G401 (cell line): ENCODE measurements around the gene ANKS1A. TPM values are rescaled to one million over a fixed set of nuclear protein-coding genes. Genes with fewer than 3 reads are reported as not detected.
"Not testable (repeated sequence)": the region's sequence is repeated elsewhere in the genome, so short reads cannot be mapped to it uniquely, and the experiment has no call there.

Experiments used
- DNase-seq: peaks from one replicate; pipeline ENCODE4 v3.0.0-alpha.2; 2015; ENCODE audit warnings: low spot score
- in situ Hi-C: cut with HindIII; loops from 2 replicates; pipeline ENCODE4 v1.10.0; 2016; ENCODE audit warnings: low sequenced_read_pairs, mixed read lengths
- total RNA-seq: library from RNA; depleted of rRNA; stranded (reverse); fragments of >200 nt; shearing (Covaris generic); gene quantifications from 2 replicates; pipeline ENCODE4 v1.2.3, GENCODE V29; 2014

Gene ANKS1A
- total RNA-seq, 1 experiment from 2014 or later = 14.2 TPM

DNA sequence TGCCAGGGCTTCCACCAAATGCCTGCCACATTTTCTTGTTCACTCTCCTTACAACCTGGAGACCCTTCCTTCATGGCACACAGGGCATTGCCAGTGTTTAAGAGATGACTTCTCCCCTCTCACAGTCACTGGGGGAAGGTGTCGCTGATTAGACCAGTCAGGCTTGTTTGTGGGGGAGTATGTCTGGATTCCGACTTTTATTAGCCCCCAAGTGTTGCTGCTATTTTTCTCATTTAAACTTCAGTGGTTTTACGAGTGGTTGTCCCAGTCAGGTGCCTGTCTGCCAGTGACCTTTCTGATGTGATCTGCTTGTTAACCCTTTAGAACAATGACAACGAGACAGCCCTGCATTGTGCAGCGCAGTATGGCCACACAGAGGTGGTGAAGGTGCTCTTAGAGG lies 92.3 kb downstream of the ANKS1A start:
- no peak for DNase-seq
- in situ Hi-C loops = loop anchor here (5.0 kb wide), 1 partner anchor 49 kb away; no protein-coding TSS in a partner anchor

DNA sequence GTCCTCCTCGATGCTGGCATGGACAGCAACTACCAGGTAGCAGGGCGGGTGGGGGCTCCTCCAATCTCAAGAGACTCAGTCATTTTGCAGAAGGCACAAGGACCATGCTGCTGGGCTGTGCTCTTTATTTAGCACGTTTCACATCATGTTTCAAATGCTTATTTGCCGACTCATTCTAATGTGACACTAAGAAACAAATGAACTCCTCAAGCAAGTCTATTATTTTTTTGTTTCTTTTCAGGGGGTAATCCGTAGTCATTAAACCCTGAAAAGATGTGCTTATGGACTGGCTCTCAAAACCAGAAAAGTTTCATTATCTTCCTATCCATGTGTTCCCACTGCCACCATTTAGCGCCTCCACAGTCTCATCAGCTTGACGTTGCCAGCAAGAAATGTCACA lies 92.9 kb downstream of the ANKS1A start:
- in situ Hi-C loops = loop anchor here (5.0 kb wide), 1 partner anchor 50 kb away; no protein-coding TSS in a partner anchor
- no peak for DNase-seq

DNA sequence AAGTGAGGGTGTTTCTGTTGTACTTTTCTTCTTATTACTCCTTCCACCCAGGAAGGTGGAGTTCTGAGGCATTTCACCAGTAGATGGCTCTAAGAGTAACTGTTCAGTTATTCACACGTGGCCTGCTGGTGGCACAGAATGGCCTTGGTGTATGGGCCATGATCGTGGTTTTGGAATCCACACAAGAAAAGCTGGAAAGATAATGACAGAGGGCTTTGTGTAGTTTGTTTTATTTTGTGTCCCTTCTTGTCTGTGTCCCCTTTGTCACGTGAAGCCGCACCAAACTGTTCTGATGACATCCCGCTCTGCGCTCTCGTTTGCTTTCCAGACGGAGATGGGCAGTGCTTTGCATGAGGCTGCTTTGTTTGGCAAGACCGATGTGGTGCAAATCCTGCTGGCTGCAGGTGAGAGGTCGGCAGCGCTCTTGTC lies 93.4 kb downstream of the ANKS1A start:
- in situ Hi-C loops = loop anchor here (5.0 kb wide), 1 partner anchor 50 kb away; no protein-coding TSS in a partner anchor
- DNase-seq = peak; percentile 47

DNA sequence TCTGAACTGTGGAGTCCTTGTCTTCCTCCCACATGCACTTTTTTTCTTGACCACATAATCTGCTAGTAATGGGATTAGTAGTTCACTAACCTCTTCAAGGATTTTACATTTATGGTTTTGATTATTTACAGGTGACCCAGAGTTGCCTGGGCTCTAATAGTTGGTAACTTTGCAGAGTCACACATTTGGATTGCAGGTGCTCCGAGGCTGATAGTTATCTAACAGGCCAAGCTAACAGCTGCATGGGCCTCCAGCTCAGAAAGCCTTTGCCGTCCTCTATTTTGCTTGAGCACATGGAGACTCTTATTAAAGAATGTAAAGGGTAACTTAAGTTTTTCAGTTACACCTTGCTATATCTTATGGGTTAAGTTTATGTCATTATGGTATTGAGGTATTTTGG lies 95.4 kb downstream of the ANKS1A start:
- DNase-seq = no peak
- in situ Hi-C loops = loop anchor here (5.0 kb wide), 1 partner anchor 52 kb away; no protein-coding TSS in a partner anchor

DNA sequence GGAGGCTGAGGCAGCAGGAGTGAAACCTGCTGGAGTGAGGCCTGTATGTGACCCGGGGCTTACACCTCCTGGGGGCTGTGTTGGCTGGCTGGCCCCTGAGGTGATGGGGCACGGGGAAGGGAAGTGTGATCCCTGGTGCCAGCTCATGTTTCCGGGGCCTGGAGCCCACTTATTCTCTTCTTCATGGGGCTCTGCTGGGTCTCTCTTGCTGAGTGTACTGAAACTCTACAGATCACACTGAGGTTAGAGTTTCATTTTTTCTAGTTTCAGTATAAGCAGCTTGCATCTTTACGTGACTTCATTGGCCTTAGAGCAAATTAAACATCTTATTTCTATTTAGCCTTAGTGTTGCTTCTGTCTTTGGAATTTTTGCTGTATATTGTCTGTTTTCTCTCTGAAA lies 96.2 kb downstream of the ANKS1A start:
- in situ Hi-C loops = no loop called here
- DNase-seq = no peak

DNA sequence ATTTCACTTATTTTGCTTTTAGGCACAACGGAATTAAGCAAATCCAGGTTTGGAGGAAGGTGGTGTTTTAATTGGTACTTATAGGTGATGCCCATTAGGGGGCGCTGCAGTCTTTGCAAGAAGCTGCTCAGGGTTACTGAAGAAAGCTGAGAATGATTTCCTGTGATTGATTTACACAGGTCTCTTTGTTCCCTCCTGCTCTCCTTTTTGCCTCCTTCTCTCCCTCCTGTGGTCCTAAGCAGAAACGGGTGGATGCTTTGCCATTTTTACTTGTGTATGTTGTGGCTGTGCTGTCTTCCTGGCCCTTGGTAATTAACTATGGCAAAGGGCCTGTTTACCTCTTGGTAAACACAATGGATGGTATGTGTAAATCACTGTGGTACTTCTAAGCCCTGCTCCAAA lies 97.8 kb downstream of the ANKS1A start:
- DNase-seq = peak; percentile 91
- in situ Hi-C loops = no loop called here

DNA sequence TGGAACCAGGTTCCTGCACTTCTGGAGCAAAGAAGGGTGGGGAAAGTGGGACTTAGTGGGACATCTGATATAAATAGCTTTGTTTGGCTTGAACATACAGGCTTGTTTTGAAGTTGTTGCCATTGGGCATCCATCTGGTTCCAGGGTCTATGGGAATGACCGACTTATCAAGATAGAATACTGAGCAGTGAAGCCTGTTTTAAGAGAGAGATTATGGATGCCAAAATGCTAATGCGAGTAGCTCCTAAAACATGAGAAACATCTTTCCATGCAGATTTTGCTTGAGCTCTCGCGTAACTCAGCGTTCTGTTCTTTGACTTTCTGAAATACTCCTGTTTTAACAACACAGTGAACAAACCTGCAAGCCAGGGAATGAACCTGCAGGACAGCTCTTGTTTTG lies 98.5 kb downstream of the ANKS1A start:
- in situ Hi-C loops = no loop called here
- peak; percentile 31 for DNase-seq

DNA sequence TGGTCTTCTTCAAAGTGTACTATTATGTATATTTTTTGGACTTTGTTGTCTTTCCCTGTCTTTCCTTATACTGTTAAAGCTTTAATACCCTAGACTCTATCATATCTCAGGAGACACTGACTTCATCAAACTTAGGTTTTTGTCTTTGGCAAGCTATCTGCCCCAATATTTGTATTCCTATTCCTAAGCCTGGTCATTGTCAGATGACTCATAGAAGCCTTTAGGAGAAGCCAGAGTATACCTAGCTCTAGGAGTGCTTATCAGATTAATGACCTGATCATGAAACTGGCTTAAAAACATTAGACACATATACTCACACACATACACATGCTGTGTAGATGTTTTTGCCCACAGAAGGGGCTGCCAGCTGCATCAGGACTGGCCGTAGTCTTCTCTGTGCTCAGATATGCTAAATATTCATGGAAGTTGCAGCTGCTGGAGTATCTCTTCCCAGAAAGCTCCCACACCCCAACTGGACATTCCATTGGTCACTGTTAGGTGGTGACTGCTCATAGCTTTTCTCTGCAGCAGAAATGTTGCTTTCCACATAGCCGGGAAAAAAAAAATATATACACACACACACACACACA lies 102.0 kb downstream of the ANKS1A start:
- DNase-seq = no peak
- in situ Hi-C loops = no loop called here

DNA sequence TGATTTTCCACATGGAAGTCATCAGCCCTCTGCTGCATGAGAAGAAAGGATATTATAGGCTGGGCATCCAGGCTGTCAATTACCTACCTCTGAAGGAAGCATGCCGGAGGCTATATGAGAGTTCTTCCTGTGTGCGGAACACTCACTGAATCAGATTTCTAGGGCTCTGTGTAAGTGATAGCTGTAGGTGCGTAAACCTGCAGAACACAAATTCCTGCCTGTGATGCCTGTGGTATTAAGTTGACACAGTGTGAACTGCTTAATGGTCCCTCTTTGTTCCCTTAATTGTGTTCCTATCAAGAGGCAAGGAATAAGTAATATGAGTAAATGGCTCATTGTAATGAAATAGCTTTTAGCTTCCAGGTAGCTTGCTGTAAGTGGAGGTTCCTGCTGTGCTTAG lies 103.3 kb downstream of the ANKS1A start:
- no peak for DNase-seq
- in situ Hi-C loops = no loop called here

DNA sequence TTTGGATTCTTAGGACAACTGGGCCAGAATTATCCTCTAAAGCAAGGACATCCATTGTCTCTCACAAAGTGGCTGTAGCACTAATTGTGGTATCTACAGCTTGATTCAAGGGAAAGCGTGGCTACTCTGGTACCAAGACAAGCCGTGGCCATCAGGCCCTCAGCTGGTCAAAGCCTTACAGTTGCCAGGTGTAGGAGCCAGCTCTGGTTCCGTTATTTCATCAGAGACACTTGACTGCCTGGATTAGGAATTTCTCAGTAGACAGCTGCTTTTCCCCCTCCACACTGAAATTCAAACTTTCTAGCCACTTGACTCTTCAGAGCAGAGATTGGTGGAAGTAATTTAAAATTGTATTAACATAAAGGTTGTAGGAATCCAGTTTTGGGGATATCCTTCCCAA lies 104.2 kb downstream of the ANKS1A start:
- in situ Hi-C loops = no loop called here
- no peak for DNase-seq

DNA sequence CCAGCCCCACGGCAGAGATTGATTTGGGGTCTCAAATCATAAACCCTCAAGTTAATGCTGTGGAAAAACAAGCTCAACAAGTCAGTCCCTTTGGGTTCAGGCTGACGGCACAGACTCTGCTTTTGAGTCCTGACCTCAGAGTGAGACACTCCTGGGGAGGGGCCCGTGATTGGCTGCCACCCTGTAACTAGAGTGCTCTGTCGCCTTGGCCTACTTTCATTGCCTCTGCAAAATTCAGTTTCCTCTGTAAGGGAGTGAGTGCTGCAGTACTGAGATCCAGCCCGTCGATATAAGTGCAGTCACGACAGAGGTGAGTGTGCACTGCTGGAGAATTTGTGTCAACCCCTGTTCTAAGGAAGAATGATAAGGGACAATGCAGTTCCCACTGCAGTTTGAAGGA lies 105.6 kb downstream of the ANKS1A start:
- in situ Hi-C loops = no loop called here
- DNase-seq = no peak

DNA sequence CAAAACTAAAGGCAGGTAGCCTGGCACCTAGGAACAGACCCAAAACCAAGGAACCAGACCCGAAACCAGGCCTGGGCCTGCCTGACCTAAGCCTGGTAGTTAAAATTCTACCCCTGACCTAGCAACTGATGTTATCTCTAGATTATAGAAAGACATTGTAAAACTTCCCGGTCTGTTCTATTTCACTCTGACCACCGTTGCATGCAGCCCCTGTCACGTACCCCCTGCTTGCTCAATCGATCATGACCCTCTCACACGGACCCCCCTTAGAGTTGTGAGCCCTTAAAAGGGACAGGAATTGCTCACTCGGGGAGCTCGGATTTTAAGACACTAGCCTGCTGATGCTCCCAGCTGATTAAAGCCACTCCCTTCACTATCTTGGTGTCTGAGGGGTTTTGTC lies 109.4 kb downstream of the ANKS1A start:
- DNase-seq, in situ Hi-C loops: not testable (repeated sequence)

DNA sequence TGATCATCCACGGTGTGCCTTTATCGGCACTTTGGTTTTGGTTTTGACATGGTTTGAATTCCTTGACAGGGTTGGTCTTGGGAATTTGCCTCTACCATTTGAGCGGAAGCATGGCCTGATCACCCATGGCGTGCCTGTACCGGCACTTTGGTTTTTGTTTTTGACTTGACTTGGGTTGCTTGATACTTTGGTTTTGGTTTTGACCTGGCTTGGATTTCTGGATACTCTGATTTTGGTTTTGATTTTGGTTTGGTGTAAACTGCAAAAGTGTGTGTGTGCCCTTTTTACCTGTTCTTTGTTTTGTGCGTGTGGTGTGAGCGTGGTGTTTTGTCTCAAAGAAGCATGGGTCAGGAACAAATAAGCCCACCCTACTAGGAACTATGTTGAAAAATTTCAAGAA lies 110.1 kb downstream of the ANKS1A start:
- in situ Hi-C loops, DNase-seq: not testable (repeated sequence)

DNA sequence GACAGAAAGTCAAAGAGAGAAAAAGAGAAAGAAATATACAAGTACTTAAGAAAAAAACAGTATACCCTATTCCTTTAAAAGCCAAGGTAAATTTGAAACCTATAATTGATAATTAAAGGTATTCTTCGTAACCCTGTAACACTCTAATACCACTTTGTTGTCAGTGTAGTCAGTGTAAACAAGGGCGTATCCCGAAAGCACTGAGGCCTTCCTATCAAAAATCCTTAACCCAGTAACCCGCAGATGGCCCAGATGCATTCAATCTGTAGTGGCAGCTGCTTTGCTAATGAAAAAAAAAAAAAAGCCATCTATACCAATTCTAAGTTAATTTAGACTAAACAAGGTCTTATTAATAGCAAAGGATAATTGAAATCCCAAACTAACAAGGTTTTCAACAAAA lies 110.9 kb downstream of the ANKS1A start:
- DNase-seq, in situ Hi-C loops: not testable (repeated sequence)

DNA sequence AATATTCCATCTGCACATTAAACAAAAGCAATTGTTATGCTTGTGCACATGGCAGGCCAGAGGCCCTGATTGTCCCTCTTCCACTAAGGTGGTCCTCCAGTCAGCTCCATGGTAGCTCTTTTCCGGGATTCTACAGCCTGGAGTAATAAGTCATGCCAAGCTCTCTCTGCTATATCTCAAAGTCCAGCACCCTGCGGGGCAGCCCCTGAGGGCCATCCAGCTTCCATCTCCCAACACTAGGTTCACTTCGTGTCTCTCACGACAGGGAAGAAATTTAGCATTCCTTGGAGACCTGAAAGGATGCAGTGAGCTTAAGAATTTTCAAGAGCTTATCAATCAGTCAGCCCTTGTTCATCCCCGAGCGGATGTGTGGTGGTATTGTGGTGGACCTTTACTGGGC lies 112.3 kb downstream of the ANKS1A start:
- in situ Hi-C loops, DNase-seq: not testable (repeated sequence)

DNA sequence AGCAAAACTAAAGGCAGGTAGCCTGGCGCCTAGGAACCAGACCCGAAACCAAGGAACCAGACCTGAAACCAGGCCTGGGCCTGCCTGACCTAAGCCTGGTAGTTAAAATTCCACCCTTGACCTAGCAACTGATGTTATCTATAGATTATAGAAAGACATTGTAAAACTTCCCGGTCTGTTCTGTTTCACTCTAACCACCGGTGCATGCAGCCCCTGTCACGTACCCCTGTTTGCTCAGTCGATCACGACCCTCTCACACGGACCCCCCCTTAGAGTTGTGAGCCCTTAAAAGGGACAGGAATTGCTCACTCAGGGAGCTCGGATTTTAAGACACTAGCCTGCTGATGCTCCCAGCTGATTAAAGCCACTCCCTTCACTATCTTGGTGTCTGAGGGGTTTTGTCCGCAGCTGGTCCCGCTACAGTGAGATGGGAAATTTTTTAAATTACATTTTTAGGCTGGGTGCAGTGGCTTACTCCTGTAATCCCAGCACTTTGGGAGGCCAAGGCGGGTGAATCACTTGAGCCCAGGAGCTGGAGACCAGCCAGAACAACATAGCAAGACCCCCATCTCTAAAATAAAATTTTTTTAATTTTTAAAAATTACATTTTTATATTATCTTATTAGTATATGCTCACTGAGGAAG lies 115.0 kb downstream of the ANKS1A start:
- in situ Hi-C loops, DNase-seq: not testable (repeated sequence)

DNA sequence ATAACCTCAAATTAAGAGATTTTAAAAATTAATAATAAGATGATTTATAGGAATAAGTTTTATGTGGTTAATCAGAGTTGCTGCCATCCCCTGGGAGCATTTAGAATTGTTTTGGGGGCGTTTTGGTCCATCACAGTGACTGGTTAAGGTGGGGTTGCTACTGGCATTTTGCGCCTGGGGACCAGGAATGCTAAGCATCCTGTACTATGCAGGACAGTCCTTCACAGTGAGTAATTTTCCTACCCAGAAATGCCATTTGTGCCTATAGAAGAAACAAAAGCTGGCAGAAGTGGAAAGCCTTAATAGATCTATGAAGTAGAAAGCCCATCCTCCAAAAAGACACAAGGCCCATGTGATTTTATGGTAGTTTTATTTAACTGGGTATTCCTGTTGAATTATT lies 118.0 kb downstream of the ANKS1A start:
- DNase-seq = no peak
- in situ Hi-C loops = no loop called here

DNA sequence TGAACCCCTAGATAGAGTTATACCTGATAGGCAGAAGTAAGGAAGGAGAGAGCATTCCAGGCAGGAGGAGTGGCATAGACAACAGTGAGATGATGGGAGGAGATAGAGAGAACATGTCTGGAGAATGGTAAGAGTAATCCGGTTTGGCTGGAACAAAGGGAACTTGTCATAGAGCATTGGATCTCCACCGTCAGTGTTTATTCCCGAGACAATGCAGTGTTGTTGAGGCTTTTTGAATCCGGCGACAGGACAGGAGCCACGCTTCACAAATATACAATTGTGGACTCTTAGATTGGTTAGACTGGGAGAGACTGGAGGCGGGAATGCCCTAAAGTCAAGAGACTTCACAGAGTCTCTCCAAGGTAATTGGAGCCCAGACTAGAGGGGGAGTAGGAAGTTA lies 119.8 kb downstream of the ANKS1A start:
- in situ Hi-C loops = no loop called here
- DNase-seq = no peak

DNA sequence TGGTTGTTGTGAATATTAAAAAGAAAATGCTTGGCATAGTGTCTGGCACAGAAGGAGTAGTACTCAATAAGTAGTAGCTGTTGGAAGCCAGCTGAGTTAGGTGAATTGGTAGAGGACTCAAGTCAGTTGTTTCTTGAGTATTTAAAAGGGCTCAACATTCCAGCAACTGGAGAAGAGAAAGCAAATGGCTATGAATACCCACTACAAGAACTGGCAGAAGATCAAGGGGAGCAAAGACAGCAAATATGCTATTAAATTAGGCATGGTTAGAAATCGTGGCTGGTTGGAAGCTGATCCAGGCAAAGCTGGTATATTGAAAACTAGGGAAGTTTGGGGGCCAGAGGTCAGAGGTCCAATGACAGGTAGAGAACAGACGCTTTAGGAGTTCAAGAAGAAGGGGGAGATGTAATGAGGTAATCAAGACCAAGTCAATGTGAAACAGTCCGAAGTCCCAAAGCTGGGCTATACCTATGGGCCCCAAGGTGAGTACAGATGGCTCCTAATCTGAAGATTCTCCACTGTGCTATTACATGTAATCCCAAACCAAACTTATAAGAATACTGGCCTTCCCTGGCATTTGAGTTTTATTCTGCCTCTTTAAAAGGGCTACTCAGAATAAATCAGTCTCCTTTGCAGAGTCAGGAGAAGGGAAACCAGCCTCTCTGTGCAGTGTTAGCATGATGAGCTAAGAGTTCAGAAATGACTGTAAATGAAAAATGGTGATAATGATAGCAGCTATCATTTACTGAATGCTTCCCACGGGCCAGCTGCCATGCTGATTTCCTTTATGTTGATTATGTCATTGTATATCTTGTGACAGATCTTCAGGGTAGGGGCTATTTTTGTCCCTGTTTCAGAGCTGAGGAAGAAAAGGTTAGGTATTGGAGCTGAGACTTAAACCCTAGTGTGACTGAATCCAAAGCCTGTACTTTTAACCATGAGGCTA lies 122.3 kb downstream of the ANKS1A start:
- DNase-seq = no peak
- in situ Hi-C loops = no loop called here

DNA sequence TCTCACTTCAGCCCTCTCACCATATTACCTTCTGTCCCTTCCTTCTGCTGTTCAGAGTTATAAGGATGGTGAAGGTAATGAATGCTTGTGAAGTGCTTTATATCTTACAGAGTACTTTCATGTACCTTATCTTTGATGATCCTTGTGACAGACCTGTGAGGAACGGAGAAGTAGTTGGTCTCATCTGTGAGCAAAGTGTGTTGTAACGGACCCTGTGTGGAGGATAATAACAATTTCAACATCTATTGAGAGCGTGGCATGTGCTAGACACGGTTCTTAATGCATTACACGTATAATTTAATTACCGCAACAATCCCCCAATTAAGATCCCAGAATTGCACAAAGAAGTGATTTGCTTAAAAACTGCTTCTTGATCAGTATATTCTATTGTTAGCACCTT lies 124.6 kb downstream of the ANKS1A start:
- in situ Hi-C loops = no loop called here
- no peak for DNase-seq
